Measurements from ENCODE around the gene IGFBP1. TPM values are rescaled to one million over a fixed set of nuclear protein-coding genes. Genes with fewer than 3 reads are reported as not detected.

The IGFBP1 gene
- total and polyA plus RNA-seq, 2 of the 13 experiments (the other 11 are each of a cell fraction or from before 2014, with no cell fraction given): 5.4 to 885 TPM

- TF ChIP-seq ETV5 (CRISPR knock-in tag; IDR thresholded peaks at IDR 0.05; ENCODE audit: borderline replicate concordance) (0 out of 2 replicates have a peak, but pooled peaks have one; percentile 6), ZNF431 (CRISPR knock-in tag; IDR thresholded peaks at IDR 0.05; ENCODE audit: borderline replicate concordance, low read depth) (peak; percentile 90; the same call in 1 of the 2 replicates), ZMYM2 (CRISPR knock-in tag; IDR thresholded peaks at IDR 0.05) (peak; percentile 49; the same call in 1 of the 2 replicates), XBP1 (CRISPR knock-in tag; IDR thresholded peaks at IDR 0.05) (0 out of 2 replicates have a peak, but pooled peaks have one; percentile 64), MYNN (CRISPR knock-in tag; IDR thresholded peaks at IDR 0.05; ENCODE audit: low read depth) (0 out of 2 replicates have a peak, but pooled peaks have one; percentile 14), ZNF776 (CRISPR knock-in tag; IDR thresholded peaks at IDR 0.05) (0 out of 2 replicates have a peak, but pooled peaks have one; percentile 11), ZNF687 (CRISPR knock-in tag; IDR thresholded peaks at IDR 0.05) (no peak), KMT2B (CRISPR knock-in tag; IDR thresholded peaks at IDR 0.05) (no peak), NFKB2 (CRISPR knock-in tag; IDR thresholded peaks at IDR 0.05; ENCODE audit: borderline replicate concordance) (no peak; the same call in 1 of the 2 replicates), FOSL2 (CRISPR knock-in tag; IDR thresholded peaks at IDR 0.05) (peak; percentile 27; the same call in 1 of the 2 replicates), ZSCAN9 (CRISPR knock-in tag; IDR thresholded peaks at IDR 0.05; ENCODE audit: borderline replicate concordance) (0 out of 2 replicates have a peak, but pooled peaks have one; percentile 6), ZNF354B (CRISPR knock-in tag; IDR thresholded peaks at IDR 0.05) (peak; percentile 48; the same call in 1 of the 2 replicates)
- TF ChIP-seq, protein P1, sequence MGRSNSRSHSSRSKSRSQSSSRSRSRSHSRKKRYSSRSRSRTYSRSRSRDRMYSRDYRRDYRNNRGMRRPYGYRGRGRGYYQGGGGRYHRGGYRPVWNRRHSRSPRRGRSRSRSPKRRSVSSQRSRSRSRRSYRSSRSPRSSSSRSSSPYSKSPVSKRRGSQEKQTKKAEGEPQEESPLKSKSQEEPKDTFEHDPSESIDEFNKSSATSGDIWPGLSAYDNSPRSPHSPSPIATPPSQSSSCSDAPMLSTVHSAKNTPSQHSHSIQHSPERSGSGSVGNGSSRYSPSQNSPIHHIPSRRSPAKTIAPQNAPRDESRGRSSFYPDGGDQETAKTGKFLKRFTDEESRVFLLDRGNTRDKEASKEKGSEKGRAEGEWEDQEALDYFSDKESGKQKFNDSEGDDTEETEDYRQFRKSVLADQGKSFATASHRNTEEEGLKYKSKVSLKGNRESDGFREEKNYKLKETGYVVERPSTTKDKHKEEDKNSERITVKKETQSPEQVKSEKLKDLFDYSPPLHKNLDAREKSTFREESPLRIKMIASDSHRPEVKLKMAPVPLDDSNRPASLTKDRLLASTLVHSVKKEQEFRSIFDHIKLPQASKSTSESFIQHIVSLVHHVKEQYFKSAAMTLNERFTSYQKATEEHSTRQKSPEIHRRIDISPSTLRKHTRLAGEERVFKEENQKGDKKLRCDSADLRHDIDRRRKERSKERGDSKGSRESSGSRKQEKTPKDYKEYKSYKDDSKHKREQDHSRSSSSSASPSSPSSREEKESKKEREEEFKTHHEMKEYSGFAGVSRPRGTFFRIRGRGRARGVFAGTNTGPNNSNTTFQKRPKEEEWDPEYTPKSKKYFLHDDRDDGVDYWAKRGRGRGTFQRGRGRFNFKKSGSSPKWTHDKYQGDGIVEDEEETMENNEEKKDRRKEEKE (IDR thresholded peaks at IDR 0.05): no peak
- TF ChIP-seq, protein P2, sequence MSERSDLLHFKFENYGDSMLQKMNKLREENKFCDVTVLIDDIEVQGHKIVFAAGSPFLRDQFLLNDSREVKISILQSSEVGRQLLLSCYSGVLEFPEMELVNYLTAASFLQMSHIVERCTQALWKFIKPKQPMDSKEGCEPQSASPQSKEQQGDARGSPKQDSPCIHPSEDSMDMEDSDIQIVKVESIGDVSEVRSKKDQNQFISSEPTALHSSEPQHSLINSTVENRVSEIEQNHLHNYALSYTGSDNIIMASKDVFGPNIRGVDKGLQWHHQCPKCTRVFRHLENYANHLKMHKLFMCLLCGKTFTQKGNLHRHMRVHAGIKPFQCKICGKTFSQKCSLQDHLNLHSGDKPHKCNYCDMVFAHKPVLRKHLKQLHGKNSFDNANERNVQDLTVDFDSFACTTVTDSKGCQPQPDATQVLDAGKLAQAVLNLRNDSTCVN (CRISPR knock-in tag; IDR thresholded peaks at IDR 0.05; ENCODE audit: borderline replicate concordance): 0 out of 2 replicates have a peak, but pooled peaks have one; percentile 44
- TF ChIP-seq, protein P3, sequence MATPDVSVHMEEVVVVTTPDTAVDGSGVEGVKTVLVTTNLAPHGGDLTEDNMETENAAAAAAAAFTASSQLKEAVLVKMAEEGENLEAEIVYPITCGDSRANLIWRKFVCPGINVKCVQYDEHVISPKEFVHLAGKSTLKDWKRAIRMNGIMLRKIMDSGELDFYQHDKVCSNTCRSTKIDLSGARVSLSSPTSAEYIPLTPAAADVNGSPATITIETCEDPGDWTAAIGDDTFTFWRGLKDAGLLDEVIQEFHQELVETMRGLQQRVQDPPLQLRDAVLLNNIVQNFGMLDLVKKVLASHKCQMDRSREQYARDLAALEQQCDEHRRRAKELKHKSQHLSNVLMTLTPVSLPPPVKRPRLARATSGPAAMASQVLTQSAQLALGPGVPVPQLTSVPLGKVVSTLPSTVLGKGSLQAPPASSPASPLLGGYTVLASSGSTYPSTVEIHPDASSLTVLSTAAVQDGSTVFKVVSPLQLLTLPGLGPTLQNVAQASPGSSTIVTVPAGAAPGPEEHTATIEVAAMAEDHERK (CRISPR knock-in tag; IDR thresholded peaks at IDR 0.05; ENCODE audit: low read depth): no peak
- TF ChIP-seq, protein P4, sequence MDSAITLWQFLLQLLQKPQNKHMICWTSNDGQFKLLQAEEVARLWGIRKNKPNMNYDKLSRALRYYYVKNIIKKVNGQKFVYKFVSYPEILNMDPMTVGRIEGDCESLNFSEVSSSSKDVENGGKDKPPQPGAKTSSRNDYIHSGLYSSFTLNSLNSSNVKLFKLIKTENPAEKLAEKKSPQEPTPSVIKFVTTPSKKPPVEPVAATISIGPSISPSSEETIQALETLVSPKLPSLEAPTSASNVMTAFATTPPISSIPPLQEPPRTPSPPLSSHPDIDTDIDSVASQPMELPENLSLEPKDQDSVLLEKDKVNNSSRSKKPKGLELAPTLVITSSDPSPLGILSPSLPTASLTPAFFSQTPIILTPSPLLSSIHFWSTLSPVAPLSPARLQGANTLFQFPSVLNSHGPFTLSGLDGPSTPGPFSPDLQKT (CRISPR knock-in tag; IDR thresholded peaks at IDR 0.05; ENCODE audit: borderline replicate concordance): no peak
Observed at GRCh38 chr7:45891462-45892402, 3.4 kb downstream of the IGFBP1 start (continued).

Data from HepG2 (cell line).